Transverse colon (tissue), 4 donors: ENCODE measurements around the gene NRBF2. TPM values are rescaled to one million over a fixed set of nuclear protein-coding genes. Genes with fewer than 3 reads are reported as not detected.

ENCODE experiments used
- DNase-seq: peaks from one replicate; pipeline ENCODE4 v3.0.0-alpha.2; 2019
- H3K27ac ChIP-seq, 4 donors: fragments of 200-600 bp; sonication (generic); 2 replicates each; pipeline ENCODE4 v1.5.1; 2016 to 2018; ENCODE audit warnings: inconsistent platforms in 4 of 4
- H3K27me3 ChIP-seq: fragments of 200-600 bp; sonication (generic); 2 replicates; pipeline ENCODE4 v1.5.1; 2017; ENCODE audit warnings: inconsistent platforms
- H3K36me3 ChIP-seq, 4 donors: fragments of 200-600 bp; sonication (generic); 2 replicates each; pipeline ENCODE4 v1.5.1; 2017 to 2019; ENCODE audit warnings: inconsistent platforms in 4 of 4
- H3K4me1 ChIP-seq, 4 donors: fragments of 200-600 bp; sonication (generic); 2 replicates each; pipeline ENCODE4 v1.5.1; 2017 to 2020; ENCODE audit warnings: inconsistent platforms in 4 of 4
- H3K4me3 ChIP-seq, 4 donors: fragments of 200-600 bp; sonication (generic); 1 replicate in 1 of 4; 2 replicates in 3 of 4; pipeline versions ENCODE4 v1.5.1 to v1.6.1; 2017 to 2019; ENCODE audit warnings: inconsistent platforms in 4 of 4
- H3K9me3 ChIP-seq, 2 donors: fragments of 200-600 bp; sonication (generic); 2 replicates each; pipeline ENCODE4 v1.5.1; 2017 to 2019; ENCODE audit warnings: inconsistent platforms in 2 of 2
- EP300 ChIP-seq: sonication (generic); formaldehyde crosslinking; IDR thresholded peaks from one replicate; pipeline ENCODE4 v1.6.1; 2017; ENCODE audit warnings: antibody characterized with exemption, low read depth
- POLR2A ChIP-seq: fragments of 450-650 bp; IDR thresholded peaks from one replicate; pipeline ENCODE4 v1.6.1; 2016; ENCODE audit warnings: antibody characterized with exemption, mild to moderate bottlenecking, moderate library complexity
- POLR2AphosphoS5 ChIP-seq, 3 donors: sonication (generic); formaldehyde crosslinking; IDR thresholded peaks; one replicate each; pipeline ENCODE4 v1.6.1; 2016; ENCODE audit warnings: antibody characterized with exemption in 3 of 3
- WGBS, 2 donors: methylation state at CpG; one replicate each; pipeline ENCODE4 v1.1.5; 2018; ENCODE audit warnings: low coverage in 1 of 2; 5-methylcytosine and 5-hydroxymethylcytosine counted together
- in situ Hi-C, 4 donors: fragments of 200-750 bp; cut with MboI; loops; one replicate each; pipeline versions ENCODE4 v1.15.0 to v1.15.1; 2017; ENCODE audit warnings: low sequenced_read_pairs in 3 of 4, low pct_ligation_motif_present in 1 of 4, low pct_unique_long_range_greater_than_20kb in 1 of 4
- intact Hi-C: fragments of 100-400 bp; cut with DNase I; formaldehyde crosslinking; loops from one replicate; pipeline ENCODE4 v1.15.1; 2023; ENCODE audit warnings: low total_unique reads
- total RNA-seq, 4 donors: library from RNA; depleted of rRNA; stranded (reverse); fragments of >200 nt; gene quantifications; one replicate each; pipeline ENCODE4 v1.1.0, GENCODE V29; 2016
- TF ChIP-seq, protein P1 (sequence below), 5 experiments: fragments of 200-600 bp in 3 of 5; fragments of 450-650 bp in 2 of 5; sonication (generic) in 3 of 5; IDR thresholded peaks; 1 replicate in 2 of 5; 2 replicates in 3 of 5; pipeline ENCODE4 v1.5.1; 2016 to 2017; ENCODE audit warnings: antibody characterized with exemption in 5 of 5, inconsistent platforms in 3 of 5, mild to moderate bottlenecking in 2 of 5, moderate library complexity in 1 of 5

The NRBF2 gene
- total RNA-seq, 4 donors from 2014 or later = 1.4 to 21.3 (median 17.6) TPM

DNA sequence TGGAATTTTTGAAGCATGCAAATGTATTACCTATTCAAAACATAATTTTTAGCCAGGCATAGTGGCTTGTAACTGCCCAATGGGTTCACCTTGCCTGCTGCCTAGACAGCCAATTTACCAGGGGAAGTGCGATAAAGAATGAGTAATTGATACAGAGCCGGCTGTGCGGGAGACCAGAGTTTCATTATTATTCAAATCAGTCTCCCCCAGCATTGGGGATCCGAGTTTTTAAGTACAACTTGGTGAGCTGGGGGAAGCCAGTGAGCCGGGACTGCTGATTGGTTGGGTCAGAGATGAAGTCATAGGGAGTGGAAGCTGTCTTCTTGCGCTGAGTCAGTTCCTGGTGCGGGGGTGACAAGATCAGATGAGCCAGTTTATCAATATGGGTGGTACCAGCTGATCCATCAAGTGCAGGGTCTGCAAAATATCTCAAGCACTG, 29.1 kb upstream of the NRBF2 start:
- H3K9me3 ChIP-seq = no peaks in the 10 kb centered on the region
- no peaks in the 10 kb centered on the region for H3K4me1 ChIP-seq
- TF ChIP-seq, protein P1, sequence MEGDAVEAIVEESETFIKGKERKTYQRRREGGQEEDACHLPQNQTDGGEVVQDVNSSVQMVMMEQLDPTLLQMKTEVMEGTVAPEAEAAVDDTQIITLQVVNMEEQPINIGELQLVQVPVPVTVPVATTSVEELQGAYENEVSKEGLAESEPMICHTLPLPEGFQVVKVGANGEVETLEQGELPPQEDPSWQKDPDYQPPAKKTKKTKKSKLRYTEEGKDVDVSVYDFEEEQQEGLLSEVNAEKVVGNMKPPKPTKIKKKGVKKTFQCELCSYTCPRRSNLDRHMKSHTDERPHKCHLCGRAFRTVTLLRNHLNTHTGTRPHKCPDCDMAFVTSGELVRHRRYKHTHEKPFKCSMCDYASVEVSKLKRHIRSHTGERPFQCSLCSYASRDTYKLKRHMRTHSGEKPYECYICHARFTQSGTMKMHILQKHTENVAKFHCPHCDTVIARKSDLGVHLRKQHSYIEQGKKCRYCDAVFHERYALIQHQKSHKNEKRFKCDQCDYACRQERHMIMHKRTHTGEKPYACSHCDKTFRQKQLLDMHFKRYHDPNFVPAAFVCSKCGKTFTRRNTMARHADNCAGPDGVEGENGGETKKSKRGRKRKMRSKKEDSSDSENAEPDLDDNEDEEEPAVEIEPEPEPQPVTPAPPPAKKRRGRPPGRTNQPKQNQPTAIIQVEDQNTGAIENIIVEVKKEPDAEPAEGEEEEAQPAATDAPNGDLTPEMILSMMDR (IDR thresholded peaks at IDR 0.05) = no peak
- TF ChIP-seq EP300 = no peak
- TF ChIP-seq POLR2AphosphoS5 (IDR thresholded peaks at IDR 0.05) = no peak
- TF ChIP-seq POLR2A = no peak
- WGBS, 2 donors = 72 to 100% methylated on average over 1 to 7 of the region's 7 CpGs
- H3K27me3 ChIP-seq = no peaks in the 10 kb centered on the region
- no peaks in the 10 kb centered on the region for H3K36me3 ChIP-seq
- intact Hi-C loops (no loop called here), in situ Hi-C loops (no loop called here)
- no peak overlapping the region for H3K4me3 ChIP-seq
- no peak overlapping the region for H3K27ac ChIP-seq
- DNase-seq = no peak

DNA sequence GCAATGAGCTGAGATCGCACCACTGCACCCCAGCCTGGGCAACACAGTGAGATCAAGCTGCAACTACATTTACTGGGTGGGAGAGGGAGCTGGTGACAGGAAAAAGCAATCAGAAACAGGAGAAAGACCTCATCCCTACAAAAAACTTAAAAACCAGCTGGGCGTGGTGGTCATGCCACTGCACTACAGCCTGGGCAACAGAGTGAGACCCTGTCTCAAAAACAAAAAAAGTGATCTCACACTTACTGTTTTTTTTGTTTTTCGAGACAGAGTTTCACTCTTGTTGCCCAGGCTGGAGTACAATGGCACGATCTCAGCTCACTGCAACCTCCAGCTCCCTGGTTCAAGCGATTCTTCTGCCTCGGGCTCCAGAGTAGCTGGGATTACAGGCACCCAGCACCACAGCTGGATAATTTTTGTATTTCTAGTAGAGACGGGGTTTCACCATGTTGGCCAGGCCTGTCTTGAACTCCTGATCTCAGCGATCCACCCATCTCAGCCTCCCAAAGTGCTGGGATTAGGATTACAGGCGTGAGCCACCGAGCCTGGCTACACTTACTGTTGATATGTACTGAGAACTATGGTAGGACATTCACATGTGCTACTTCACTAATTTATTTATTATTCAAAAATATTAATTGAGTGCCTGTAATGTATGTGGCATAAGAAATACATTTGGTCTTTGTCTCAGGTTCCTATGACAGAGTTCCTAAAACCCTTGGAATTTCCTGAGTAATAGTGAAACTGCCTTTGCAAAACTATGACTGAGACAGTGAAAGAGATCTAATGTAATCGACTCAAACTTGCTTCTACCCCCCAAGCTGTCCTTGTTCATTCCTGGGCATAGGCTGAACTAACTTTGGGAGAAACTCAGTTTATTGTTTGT, 27.7 kb upstream of the NRBF2 start:
- H3K27me3 ChIP-seq = no peaks in the 10 kb centered on the region
- no peaks in the 10 kb centered on the region for H3K9me3 ChIP-seq
- WGBS, 2 donors = 72 to 75% methylated on average over 9 to 11 of the region's 11 CpGs
- no peak for DNase-seq
- peak overlapping the region; percentile 3 to 44 (median 36) for H3K27ac ChIP-seq
- intact Hi-C loops (no loop called here), in situ Hi-C loops (no loop called here)
- H3K4me3 ChIP-seq = no peak overlapping the region
- H3K36me3 ChIP-seq = no peaks in the 10 kb centered on the region
- H3K4me1 ChIP-seq = no peaks in the 10 kb centered on the region
- TF ChIP-seq POLR2A (no peak), EP300 (no peak), POLR2AphosphoS5 (IDR thresholded peaks at IDR 0.05) (no peak)
- TF ChIP-seq, protein P1 (IDR thresholded peaks at IDR 0.05) = no peak

DNA sequence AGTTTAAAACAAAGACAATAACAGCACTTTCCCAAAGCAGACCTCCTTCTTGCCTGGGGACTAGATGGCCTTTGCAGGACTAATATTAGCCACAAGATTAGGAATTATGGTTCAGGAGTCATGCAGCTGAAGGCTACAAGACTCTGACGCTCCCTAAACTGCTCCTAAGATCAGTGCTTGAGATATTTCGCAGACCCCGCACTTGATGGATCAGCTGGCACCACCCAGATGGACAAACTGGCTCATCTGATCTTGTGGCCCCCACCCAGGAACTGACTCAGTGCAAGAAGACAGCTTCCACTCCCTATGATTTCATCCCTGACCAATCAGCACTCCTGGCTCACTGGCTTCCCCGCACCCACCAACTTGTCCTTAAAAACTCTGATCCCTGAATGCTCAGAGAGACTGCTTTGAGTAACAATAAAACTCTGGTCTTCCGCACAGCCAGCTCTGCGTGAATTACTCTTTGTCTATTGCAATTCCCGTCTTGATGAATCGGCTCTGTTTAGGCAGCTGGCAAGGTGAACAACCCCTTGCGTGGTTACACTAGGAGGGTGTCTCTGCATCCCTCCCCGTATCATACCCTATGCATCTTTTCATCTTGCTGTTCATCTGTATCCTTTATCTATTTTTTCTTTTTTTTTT, 26.9 kb upstream of the NRBF2 start:
- intact Hi-C loops = no loop called here
- H3K9me3 ChIP-seq = no peaks in the 10 kb centered on the region
- DNase-seq = no peak
- TF ChIP-seq EP300 (no peak), POLR2AphosphoS5 (IDR thresholded peaks at IDR 0.05) (no peak), POLR2A (no peak)
- TF ChIP-seq, protein P1 (IDR thresholded peaks at IDR 0.05) = no peak
- H3K36me3 ChIP-seq = no peaks in the 10 kb centered on the region
- in situ Hi-C loops = no loop called here
- no peak overlapping the region for H3K4me3 ChIP-seq
- H3K27me3 ChIP-seq = no peaks in the 10 kb centered on the region
- peak overlapping the region; percentile 3 to 44 (median 36) for H3K27ac ChIP-seq
- WGBS, 2 donors = 33 to 36% methylated on average over 6 to 10 of the region's 10 CpGs
- H3K4me1 ChIP-seq = no peaks in the 10 kb centered on the region

DNA sequence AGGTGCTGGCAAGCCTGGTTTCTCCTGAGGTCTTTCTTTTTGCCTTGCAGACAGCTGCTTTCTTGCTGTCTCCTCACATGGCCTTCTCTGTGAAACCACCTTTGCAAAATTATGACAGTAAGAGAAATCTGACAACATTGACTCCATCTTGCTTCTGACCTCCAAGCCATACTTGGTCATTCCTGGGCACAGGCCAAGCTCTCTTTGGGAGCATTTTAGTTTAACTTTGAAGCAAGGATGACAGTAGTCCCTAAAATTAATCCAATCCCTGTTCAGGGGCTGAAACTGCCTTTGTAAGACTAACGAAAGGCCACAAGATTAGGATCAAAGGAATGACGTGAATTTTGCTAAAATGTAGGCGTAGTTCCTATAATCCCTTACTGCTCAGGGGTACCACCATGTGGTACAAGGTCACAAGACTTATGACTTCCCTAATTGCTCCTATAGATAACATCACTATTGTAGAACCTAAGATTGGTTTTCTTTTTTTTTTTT, 25.1 kb upstream of the NRBF2 start:
- in situ Hi-C loops = no loop called here
- DNase-seq = no peak

More for the DNA sequence above, 25.1 kb upstream of the NRBF2 start:
- intact Hi-C loops = no loop called here
- H3K27ac ChIP-seq = no peak overlapping the region
- H3K4me1 ChIP-seq = no peaks in the 10 kb centered on the region
- no peaks in the 10 kb centered on the region for H3K27me3 ChIP-seq
- H3K36me3 ChIP-seq = no peaks in the 10 kb centered on the region
- no peak overlapping the region for H3K4me3 ChIP-seq
- WGBS, 2 donors = 59 to 63% methylated on average over 3 of the region's 3 CpGs
- no peak for TF ChIP-seq POLR2A
- TF ChIP-seq, protein P1 (IDR thresholded peaks at IDR 0.05) = no peak
- TF ChIP-seq EP300 = no peak
- TF ChIP-seq POLR2AphosphoS5 (IDR thresholded peaks at IDR 0.05) = no peak
- no peaks in the 10 kb centered on the region for H3K9me3 ChIP-seq
